ENCODE results near the gene ADGRG6.
"Not testable (repeated sequence)": the region's sequence is repeated elsewhere in the genome, so short reads cannot be mapped to it uniquely, and the experiment has no call there.

ADGRG6 gene

DNA sequence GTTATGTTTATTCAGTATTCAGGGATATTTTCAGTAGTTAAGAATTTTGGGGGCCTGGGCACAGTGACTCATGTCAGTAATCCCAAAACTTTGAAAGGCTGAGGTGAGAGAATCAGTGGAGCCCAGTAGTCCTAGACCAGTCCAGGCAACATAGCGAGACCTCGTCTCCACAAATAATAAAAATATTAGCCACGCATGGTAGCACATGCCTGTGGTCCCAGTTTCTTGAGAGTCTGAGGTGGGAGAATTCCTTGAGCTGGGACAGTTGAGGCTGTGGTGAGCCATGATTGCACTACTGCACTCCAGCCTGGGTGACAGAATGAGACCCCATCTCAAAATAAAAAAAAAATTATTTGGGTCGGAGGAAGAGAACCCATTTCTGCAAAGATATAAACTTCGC lies 20.3 kb downstream of the ADGRG6 start:
- DNase-seq (ENCODE audit: low spot score), result no peak

DNA sequence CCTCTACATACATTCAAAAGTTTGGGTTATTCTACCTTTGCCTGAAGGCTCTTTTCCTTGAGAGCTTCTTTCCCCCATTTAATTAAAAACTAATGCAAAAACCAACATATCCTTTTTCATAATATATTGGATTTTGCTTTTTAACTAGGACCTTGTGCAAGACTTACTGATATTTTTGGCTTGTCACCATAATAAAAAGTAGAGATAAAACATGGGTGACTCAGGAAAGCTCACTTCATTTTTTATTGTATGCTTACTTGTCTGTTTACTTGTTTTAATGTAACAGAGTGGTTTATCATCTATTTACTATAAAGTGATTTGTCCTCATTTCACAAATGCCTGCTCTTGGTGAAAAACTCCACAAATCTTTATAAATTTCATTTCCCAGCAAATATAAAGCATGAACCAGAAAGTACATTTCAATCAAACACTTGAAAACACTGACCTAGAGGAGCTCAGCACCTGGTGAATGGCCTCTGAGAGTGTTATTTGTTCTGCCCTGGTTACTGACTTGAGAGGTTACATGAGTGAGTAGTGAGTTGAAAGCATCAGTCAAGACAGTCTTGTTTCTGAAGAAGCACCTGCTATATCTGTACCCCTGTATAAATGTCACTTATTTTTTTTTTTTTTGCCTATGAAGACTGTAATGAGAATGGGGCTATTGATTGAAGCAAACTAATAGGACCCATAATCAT lies 20.8 kb downstream of the ADGRG6 start:
- no peak for DNase-seq (ENCODE audit: low spot score)

DNA sequence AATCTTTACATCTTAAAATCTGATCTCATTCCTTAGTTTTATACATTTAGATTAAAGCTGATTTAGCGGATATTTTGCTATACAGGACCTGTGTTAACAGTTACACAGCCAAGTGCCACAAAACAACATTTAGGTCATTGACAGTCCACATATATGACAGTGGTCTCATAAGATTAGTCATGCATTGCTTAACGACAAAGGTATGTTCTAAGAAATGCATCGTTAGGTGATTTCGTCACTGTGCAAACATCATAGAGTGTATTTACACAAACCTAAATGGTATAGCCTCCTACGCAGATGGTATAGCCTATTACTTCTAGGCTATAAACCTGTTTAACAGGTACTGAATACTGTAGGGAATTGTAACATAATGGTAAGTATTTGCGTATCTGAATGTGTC lies 21.6 kb downstream of the ADGRG6 start:
- no peak for DNase-seq (ENCODE audit: low spot score)

DNA sequence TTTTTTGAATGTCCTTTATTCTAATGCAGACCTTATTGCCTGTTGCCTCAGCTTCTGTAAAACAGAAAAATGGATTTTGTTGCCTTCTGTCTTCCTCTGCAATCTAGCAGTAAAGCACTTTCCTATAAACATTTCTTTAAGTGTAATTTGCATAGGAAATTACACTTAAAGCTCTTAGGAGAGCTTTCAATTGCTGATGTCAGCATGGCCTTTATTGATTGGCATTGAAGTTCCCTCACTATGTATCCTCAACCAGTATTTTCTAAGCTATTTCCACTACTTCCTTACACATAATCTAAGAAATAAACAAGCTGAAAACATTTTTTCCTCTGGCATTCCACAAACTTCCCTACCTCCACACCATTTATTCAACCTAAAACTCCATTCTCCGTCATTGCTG lies 22.3 kb downstream of the ADGRG6 start:
- no peak for DNase-seq (ENCODE audit: low spot score)

GRCh38 chr6:142325111-142325510 lies 23.3 kb downstream of the ADGRG6 start:
- DNase-seq (ENCODE audit: low spot score), result no peak

- DNase-seq (ENCODE audit: low spot score), result no peak
Observed at GRCh38 chr6:142326540-142326939, 24.7 kb downstream of the ADGRG6 start.

- DNase-seq (ENCODE audit: low spot score), result no peak
Observed at GRCh38 chr6:142328070-142328469, 26.3 kb downstream of the ADGRG6 start.

- no peak for DNase-seq (ENCODE audit: low spot score)
Observed at GRCh38 chr6:142329486-142330113, 27.8 kb downstream of the ADGRG6 start.

DNA sequence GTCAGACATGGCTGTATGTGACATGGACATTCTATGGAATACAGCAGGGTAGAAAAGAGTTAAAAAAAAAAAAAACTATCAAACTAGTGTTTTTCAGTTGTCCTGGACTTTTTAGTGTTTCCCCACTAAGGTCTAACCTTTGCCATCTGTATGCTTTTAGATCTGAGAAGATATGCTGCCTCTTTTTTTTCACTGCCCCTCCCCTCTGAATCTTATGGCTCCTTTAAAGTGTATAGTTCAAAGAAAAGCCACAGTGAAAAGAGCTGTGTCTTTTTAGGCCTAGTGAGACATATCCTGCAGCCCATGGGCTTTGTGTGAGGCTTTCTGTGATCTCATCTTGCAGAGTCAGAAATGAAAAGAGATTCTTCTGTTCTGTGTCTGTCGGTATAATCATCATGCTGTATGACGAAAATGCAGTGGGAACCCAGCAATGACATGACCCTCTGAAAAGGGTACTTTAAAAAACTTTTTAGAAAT lies 29.3 kb downstream of the ADGRG6 start:
- no peak for DNase-seq (ENCODE audit: low spot score)

DNA sequence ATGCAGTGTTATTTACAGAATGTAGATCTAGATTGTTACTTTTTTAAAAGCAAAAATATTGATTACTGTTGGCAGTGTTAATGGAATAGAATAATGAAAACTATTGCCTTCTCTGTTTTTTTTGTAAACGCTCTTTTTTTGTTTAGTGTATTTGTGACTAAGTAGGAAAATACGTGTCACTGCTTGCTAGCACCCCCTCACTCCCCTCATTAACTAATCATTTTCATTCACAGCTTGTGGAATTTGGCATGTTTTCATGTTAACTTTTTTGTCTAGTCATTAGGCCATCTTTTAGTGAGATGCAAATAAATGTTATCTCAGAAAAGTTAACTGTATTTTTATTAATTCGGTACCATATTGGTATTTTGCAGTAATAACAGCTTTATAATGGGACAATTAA lies 29.8 kb downstream of the ADGRG6 start:
- DNase-seq (ENCODE audit: low spot score), result no peak

DNA sequence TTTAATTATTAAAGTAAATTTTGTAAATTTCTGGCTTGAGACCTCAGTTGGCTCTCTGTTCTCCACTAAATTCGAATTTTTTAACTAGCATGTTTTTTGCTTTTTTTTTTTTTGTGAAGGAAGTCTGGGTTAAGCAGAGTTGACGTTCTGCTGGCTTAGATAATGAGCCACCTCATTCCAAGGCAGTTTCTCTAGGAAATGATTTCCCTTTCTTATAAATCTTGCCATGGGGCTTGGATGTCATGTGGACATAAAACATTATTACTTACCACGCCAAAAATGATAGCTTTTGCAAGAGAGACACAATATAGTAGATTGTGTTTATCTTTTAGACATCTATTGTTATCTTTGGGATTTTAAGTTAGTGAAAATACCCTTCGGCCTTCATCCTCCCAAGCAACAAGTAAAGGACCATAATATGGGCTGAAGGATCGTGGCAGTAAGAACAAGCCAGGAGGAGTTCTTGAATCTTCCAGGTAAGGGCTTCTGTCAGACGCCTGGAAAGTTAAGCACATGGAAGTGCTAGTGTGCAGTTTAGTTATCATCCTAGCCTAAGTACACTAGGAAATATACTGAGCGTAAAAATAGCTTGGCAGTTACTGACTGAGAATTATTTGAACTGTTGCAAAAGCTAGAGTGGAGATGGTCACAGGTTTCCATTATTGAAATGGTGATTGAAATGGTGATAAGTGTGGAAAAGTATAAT lies 30.7 kb downstream of the ADGRG6 start:
- DNase-seq (ENCODE audit: low spot score), result no peak

GRCh38 chr6:142333431-142333830 lies 31.6 kb downstream of the ADGRG6 start:
- DNase-seq (ENCODE audit: low spot score), result no peak

- DNase-seq (ENCODE audit: low spot score), result no peak
Observed at GRCh38 chr6:142334294-142334693, 32.5 kb downstream of the ADGRG6 start.

GRCh38 chr6:142335415-142335814 lies 33.6 kb downstream of the ADGRG6 start:
- DNase-seq (ENCODE audit: low spot score), result no peak

- DNase-seq (ENCODE audit: low spot score), result no peak
Observed at GRCh38 chr6:142336183-142336582, 34.4 kb downstream of the ADGRG6 start.

GRCh38 chr6:142336787-142337186 lies 35.0 kb downstream of the ADGRG6 start:
- no peak for DNase-seq (ENCODE audit: low spot score)

GRCh38 chr6:142339113-142339512 lies 37.3 kb downstream of the ADGRG6 start:
- no peak for DNase-seq (ENCODE audit: low spot score)

DNA sequence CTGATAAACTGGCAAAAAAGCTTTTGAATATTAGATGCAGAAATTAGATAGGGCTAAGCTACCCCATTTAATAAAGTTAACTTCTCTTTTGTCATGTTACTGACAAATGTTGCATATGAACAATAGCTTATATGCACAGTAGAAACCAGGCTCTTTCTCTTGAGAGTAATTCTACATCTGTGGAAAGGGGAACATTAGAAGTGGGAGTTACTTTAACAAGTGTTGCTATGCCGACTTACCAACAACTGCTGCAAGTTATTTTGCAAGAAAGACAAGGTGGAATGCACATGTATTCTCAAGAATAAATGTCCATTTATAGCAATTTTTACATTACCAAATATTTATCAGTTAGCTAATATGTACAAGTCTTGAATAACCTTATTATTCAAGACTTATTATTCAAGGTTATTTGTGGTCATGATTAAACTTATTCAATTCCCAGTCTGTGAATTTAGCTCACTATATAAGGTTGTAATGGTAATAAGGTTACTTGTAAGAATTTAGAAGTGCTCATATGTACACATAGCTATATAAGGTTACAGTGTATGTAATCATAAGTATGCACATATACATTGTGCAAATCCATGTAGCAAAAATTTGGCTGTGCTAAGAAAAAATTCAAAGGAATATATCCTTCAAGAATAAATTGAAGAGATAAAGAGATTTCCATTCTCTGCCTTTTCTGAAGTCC lies 38.3 kb downstream of the ADGRG6 start:
- no peak for DNase-seq (ENCODE audit: low spot score)

DNA sequence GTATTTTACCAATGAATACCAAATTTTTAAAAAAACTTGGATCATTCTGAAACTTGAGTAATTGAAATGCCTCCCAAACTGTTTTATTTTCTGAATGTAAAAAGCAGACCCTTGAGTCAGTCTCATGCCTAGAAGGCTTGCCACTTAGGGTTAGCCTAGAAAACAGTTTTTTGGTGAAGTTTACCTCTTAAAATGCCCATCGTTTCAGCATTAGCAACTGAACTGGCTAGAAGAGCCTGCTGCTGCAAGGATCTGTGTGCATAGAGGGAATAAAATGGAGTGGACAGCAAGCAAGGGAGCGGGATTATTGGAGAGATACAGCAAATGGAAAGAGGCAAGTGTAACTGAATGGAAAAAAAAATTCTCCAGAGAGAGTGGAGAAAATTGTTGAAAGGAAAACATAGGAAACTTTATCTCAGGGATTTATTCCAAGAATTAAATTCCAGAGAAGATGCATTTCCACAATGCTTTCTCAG lies 40.1 kb downstream of the ADGRG6 start:
- DNase-seq (ENCODE audit: low spot score), result no peak

GRCh38 chr6:142342986-142343385 lies 41.2 kb downstream of the ADGRG6 start:
- DNase-seq (ENCODE audit: low spot score), result no peak

GRCh38 chr6:142343938-142344337 lies 42.1 kb downstream of the ADGRG6 start:
- no peak for DNase-seq (ENCODE audit: low spot score)

- no peak for DNase-seq (ENCODE audit: low spot score)
Observed at GRCh38 chr6:142345261-142345660, 43.5 kb downstream of the ADGRG6 start.

- not testable (repeated sequence) for DNase-seq (ENCODE audit: low spot score)
Observed at GRCh38 chr6:142346166-142346565, 44.4 kb downstream of the ADGRG6 start.
